SK-N-SH (cell line): ENCODE measurements around the gene CMTM1. TPM values are rescaled to one million over a fixed set of nuclear protein-coding genes. Genes with fewer than 3 reads are reported as not detected.

Experiments used
- CTCF ChIA-PET: fragments of 300-600, 350-600 bp; formaldehyde crosslinking; extraction: SDS; loops from one replicate; lab custom pipeline; 2021; lab: Yijun Ruan, JAX
- POLR2A ChIA-PET: fragments of 350-600 bp; sonication (Branson Sonifier 250); formaldehyde crosslinking; extraction: SDS; loops from one replicate; lab custom pipeline; 2020; ENCODE audit warnings: antibody characterized with exemption, inconsistent platforms; lab: Yijun Ruan, JAX
- DNase-seq: peaks from one replicate; pipeline ENCODE4 v3.0.0; 2012
- H2AFZ ChIP-seq: fragments of 200-600 bp; sonication (generic); 2 replicates; pipeline ENCODE4 v1.8.1; 2016; ENCODE audit warnings: antibody characterized with exemption, mild to moderate bottlenecking, low read depth
- H3F3A ChIP-seq: fragments of 200-600 bp; sonication (generic); replicated peaks from 2 replicates; pipeline ENCODE3; 2016; ENCODE audit warnings: antibody characterized with exemption, mild to moderate bottlenecking; ENCODE audit not compliant: insufficient read depth
- H3K27ac ChIP-seq, 2 experiments: fragments of 200-500 bp in 1 of 2; fragments of 200-600 bp in 1 of 2; sonication (Bioruptor generic) in 1 of 2; sonication (generic), shearing (Covaris generic) in 1 of 2; 2 replicates each; pipeline versions ENCODE4 v1.5.1 to v1.6.1; 2014 to 2016; ENCODE audit warnings: low read depth in 2 of 2, inconsistent platforms in 1 of 2, low read length in 1 of 2, mild to moderate bottlenecking in 1 of 2, mixed read lengths in 1 of 2
- H3K27me3 ChIP-seq: fragments of 200-600 bp; sonication (generic), shearing (Covaris generic); 2 replicates; pipeline ENCODE4 v1.6.1; 2016; ENCODE audit warnings: mixed run types; ENCODE audit not compliant: insufficient read depth
- H3K36me3 ChIP-seq, 2 experiments: fragments of 200-500 bp in 1 of 2; fragments of 200-600 bp in 1 of 2; sonication (Bioruptor generic) in 1 of 2; sonication (generic) in 1 of 2; replicated peaks in 1 of 2; 2 replicates each; pipeline versions ENCODE3 to v1.5.1; 2014 to 2016; ENCODE audit warnings: low read length in 1 of 2, mild to moderate bottlenecking in 1 of 2; ENCODE audit not compliant: insufficient read depth in 2 of 2, control insufficient read depth in 1 of 2
- H3K4me1 ChIP-seq, 2 experiments: fragments of 200-500 bp in 1 of 2; fragments of 200-600 bp in 1 of 2; sonication (Bioruptor generic) in 1 of 2; sonication (generic), shearing (Covaris generic) in 1 of 2; 2 replicates each; pipeline versions ENCODE4 v1.5.1 to v1.6.1; 2014 to 2016; ENCODE audit warnings: low read depth in 1 of 2, low read length in 1 of 2, mixed run types in 1 of 2; ENCODE audit not compliant: insufficient read depth in 2 of 2, control insufficient read depth in 1 of 2
- H3K4me2 ChIP-seq: fragments of 200-600 bp; sonication (generic), shearing (Covaris generic); 2 replicates; pipeline ENCODE4 v1.6.1; 2017; ENCODE audit warnings: mixed run types
- H3K4me3 ChIP-seq, 2 experiments: fragments of 200-500 bp in 1 of 2; fragments of 200-600 bp in 1 of 2; sonication (Bioruptor generic) in 1 of 2; sonication (generic), shearing (Covaris generic) in 1 of 2; 2 replicates each; pipeline versions ENCODE4 v1.5.1 to v1.8.1; 2014 to 2016; ENCODE audit warnings: low read depth in 2 of 2, inconsistent platforms in 1 of 2, low read length in 1 of 2, mild to moderate bottlenecking in 1 of 2, mixed read lengths in 1 of 2, moderate library complexity in 1 of 2
- H3K79me2 ChIP-seq: fragments of 200-600 bp; sonication (generic); 2 replicates; pipeline ENCODE4 v1.8.1; 2017; ENCODE audit warnings: mild to moderate bottlenecking; ENCODE audit not compliant: insufficient read depth
- H3K9ac ChIP-seq: fragments of 200-600 bp; sonication (generic); 2 replicates; pipeline ENCODE4 v1.6.1; 2017; ENCODE audit warnings: mixed run types
- H3K9me2 ChIP-seq: fragments of 200-600 bp; sonication (generic); 2 replicates; pipeline ENCODE4 v1.6.1; 2017; ENCODE audit warnings: mixed run types
- H3K9me3 ChIP-seq: fragments of 200-600 bp; sonication (generic); 2 replicates; pipeline ENCODE4 v1.6.1; 2017; ENCODE audit warnings: mixed run types, mild to moderate bottlenecking, moderate library complexity
- H4K20me1 ChIP-seq: fragments of 200-600 bp; sonication (generic); 2 replicates; pipeline ENCODE4 v1.6.1; 2017; ENCODE audit warnings: mild to moderate bottlenecking, mixed run types; ENCODE audit not compliant: insufficient read depth
- CHD2 ChIP-seq: fragments of 150-350 bp; IDR thresholded peaks from 2 replicates; pipeline ENCODE4 v1.6.1; 2018; ENCODE audit warnings: low read length; ENCODE audit not compliant: partially characterized antibody
- CTCF ChIP-seq: fragments of 200-600 bp; sonication (generic); IDR thresholded peaks from 2 replicates; pipeline ENCODE4 v1.6.1; 2017; ENCODE audit warnings: antibody characterized with exemption, mild to moderate bottlenecking, moderate library complexity
- EZH2phosphoT487 ChIP-seq: fragments of 200-600 bp; sonication (generic); IDR thresholded peaks from 2 replicates; pipeline ENCODE4 v1.6.1; 2017; ENCODE audit warnings: low read depth, mixed run types, mild to moderate bottlenecking, antibody characterized with exemption, moderate library complexity, borderline replicate concordance
- NRF1 ChIP-seq: IDR thresholded peaks from 2 replicates; pipeline ENCODE4 v1.6.1; 2012; ENCODE audit warnings: low read depth, mild to moderate bottlenecking, low read length
- POLR2AphosphoS5 ChIP-seq: IDR thresholded peaks from 2 replicates; pipeline ENCODE4 v1.6.1; 2012; ENCODE audit warnings: low read depth, low read length
- RCOR1 ChIP-seq: fragments of 150-350 bp; IDR thresholded peaks from 2 replicates; pipeline ENCODE4 v1.6.1; 2017; ENCODE audit warnings: antibody characterized with exemption, low read length
- YY1 ChIP-seq: IDR thresholded peaks from 2 replicates; pipeline ENCODE4 v1.4.0; 2012; ENCODE audit warnings: low read depth, mild to moderate bottlenecking
- WGBS: methylation state at CpG from one replicate; pipeline ENCODE4 v1.1.6; 2017; ENCODE audit warnings: low lambda C conversion rate; 5-methylcytosine and 5-hydroxymethylcytosine counted together
- polyA plus RNA-seq, 3 experiments: library from polyadenylated mRNA; depleted of rRNA; stranded (reverse); fragments of >200 nt; gene quantifications; 2 replicates each; pipeline ENCODE4 v1.2.3, GENCODE V29; 2012
- TF ChIP-seq, protein P1 (sequence below): IDR thresholded peaks from 2 replicates; pipeline ENCODE4 v1.4.0; 2012; ENCODE audit warnings: low read depth, borderline replicate concordance

Gene CMTM1
- polyA plus RNA-seq, 1 of the 3 experiments (the other 2 are of a cell fraction) = 3.7 TPM

GRCh38 chr16:66551348-66551759 lies 14.9 kb upstream of the CMTM1 start:
- POLR2A ChIA-PET = interaction anchor here (0.6 to 1.4 kb wide), 2 partner anchors 53 to 145 kb away, joined by 3 to 6 read pairs; no protein-coding TSS in a partner anchor
- Histone ChIP-seq H3K27me3 (no peaks in the 10 kb centered on the region), H3K4me1 (peaks cover 19 to 27% of the 10 kb centered on the region in 2 experiments; a peak in 3 of 4 replicates), H3K4me3 (no peak overlapping the region), H4K20me1 (no peaks in the 10 kb centered on the region), H3K9me2 (no peaks in the 10 kb centered on the region), H3K36me3 (peaks cover 1 to 4% of the 10 kb centered on the region in 2 experiments), H3K4me2 (peak overlapping the region; percentile 85; the same call in 1 of the 2 replicates), H2AFZ (peak overlapping the region; percentile 95), H3K79me2 (peaks cover 39% of the 10 kb centered on the region), H3K9ac (no peak overlapping the region), H3K9me3 (no peaks in the 10 kb centered on the region), H3F3A (peaks cover 3% of the 10 kb centered on the region), H3K27ac (peak overlapping the region; percentile 78 to 96; a peak in 3 of 4 replicates)
- DNase-seq = peak; percentile 64
- TF ChIP-seq, protein P1, sequence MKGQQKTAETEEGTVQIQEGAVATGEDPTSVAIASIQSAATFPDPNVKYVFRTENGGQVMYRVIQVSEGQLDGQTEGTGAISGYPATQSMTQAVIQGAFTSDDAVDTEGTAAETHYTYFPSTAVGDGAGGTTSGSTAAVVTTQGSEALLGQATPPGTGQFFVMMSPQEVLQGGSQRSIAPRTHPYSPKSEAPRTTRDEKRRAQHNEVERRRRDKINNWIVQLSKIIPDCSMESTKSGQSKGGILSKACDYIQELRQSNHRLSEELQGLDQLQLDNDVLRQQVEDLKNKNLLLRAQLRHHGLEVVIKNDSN = no peak
- TF ChIP-seq CTCF = peak; percentile 46; the same call in 1 of the 2 replicates
- CTCF ChIA-PET = interaction anchor here (0.9 to 2.5 kb wide), 6 partner anchors 11 to 262 kb away, joined by 3 to 11 read pairs (median 3); partner anchors contain the start of gene CMTM1
- 93% methylated on average over 6 of the region's 6 CpGs for WGBS

GRCh38 chr16:66551788-66552285 lies 14.4 kb upstream of the CMTM1 start:
- H3K9me3 ChIP-seq = no peaks in the 10 kb centered on the region
- 53% methylated on average over 8 of the region's 8 CpGs for WGBS
- POLR2A ChIA-PET = interaction anchor here (1.4 kb wide), 1 partner anchor 52 kb away, joined by 6 read pairs; no protein-coding TSS in a partner anchor
- peak overlapping the region; percentile 71 to 78 for H3K4me3 ChIP-seq
- H3K9ac ChIP-seq = peak overlapping the region; percentile 74
- peaks cover 19 to 27% of the 10 kb centered on the region in 2 experiments; a peak in 3 of 4 replicates for H3K4me1 ChIP-seq
- H3K27ac ChIP-seq = peak overlapping the region; percentile 78 to 96
- H3K4me2 ChIP-seq = peak overlapping the region; percentile 85
- no peaks in the 10 kb centered on the region for H3K9me2 ChIP-seq
- no peaks in the 10 kb centered on the region for H3K27me3 ChIP-seq
- H4K20me1 ChIP-seq = no peaks in the 10 kb centered on the region
- H3K79me2 ChIP-seq = peaks cover 44% of the 10 kb centered on the region
- TF ChIP-seq NRF1 (no peak), CHD2 (no peak), RCOR1 (no peak), EZH2phosphoT487 (no peak), POLR2AphosphoS5 (no peak), YY1 (no peak)
- CTCF ChIA-PET = interaction anchor here (0.6 to 2.5 kb wide), 10 partner anchors 11 to 261 kb away, joined by 3 to 11 read pairs (median 3); partner anchors contain the start of gene CMTM1
- peaks cover 3% of the 10 kb centered on the region for H3F3A ChIP-seq
- no peak for DNase-seq
- H2AFZ ChIP-seq = peak overlapping the region; percentile 95
- peaks cover 0 to 4% of the 10 kb centered on the region in 2 experiments for H3K36me3 ChIP-seq
